ENCODE data around the gene ABR.

DNA sequence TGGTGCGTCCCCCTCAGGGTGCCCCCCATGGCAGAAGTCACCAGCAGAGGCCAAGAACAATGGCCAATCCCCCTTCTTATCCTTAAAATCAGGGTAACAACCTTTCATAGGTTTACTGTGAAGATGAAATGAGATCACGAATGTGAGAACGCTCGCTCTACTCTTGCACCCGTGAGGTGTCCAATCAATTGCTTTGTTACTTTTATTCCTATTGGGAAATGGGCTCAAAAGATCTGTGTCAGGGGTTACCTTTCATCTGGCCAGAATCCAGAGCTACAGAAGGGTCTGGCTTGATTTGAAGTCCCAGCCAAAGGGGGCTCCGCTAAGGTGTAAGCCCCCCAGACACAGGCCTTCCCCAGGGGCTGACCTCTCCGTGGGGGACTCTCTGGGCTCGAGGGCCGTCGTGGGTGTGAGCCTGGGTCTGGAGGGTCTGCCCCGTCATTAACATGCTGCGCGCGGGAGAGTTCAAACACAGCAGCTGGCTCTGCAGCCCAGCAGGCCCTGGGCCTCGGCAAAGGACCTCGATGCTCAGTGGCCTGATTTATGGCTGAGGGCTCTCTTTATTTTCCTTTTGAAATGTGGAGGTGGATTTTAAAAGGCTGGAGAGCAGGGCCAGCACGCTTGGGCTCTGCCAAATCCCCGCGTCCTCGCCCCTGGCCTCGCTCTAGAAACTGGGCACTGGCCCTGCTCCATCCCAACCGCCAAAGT lies 10.4 kb downstream of the ABR start:
- TF ChIP-seq POLR2A (IDR thresholded peaks at IDR 0.05; ENCODE audit: low read depth, low read length) (no peak), PAX5 (IDR thresholded peaks at IDR 0.05; ENCODE audit: insufficient read depth, low read length, severe bottlenecking) (no peak), TAF1 (IDR thresholded peaks at IDR 0.05; ENCODE audit: low read depth, low read length) (no peak), SPI1 (IDR thresholded peaks at IDR 0.05; ENCODE audit: low read depth, low read length) (no peak), POLR2AphosphoS5 (IDR thresholded peaks at IDR 0.05; ENCODE audit: low read depth, low read length) (no peak)

Data from GM12891 (cell line).